GM23338 (cell line): ENCODE data around the gene AEBP2. TPM values are rescaled to one million over a fixed set of nuclear protein-coding genes. Genes with fewer than 3 reads are reported as not detected.

Experiments
- ATAC-seq: fragments of 200-7000 bp; cut with Tn5 transposase; 3 replicates; pipeline ENCODE4 v1.9.1; 2020
- DNase-seq: peaks from one replicate; pipeline ENCODE4 v3.0.0-alpha.2; 2015; ENCODE audit warnings: low spot score
- H2AFZ ChIP-seq: fragments of 200-600 bp; sonication (generic); 2 replicates; pipeline ENCODE4 v1.8.0; 2016; ENCODE audit warnings: antibody characterized with exemption, mild to moderate bottlenecking, moderate library complexity
- H3F3A ChIP-seq: fragments of 200-600 bp; sonication (generic); replicated peaks from 2 replicates; pipeline ENCODE4 v1.8.0; 2017; ENCODE audit warnings: antibody characterized with exemption, mixed run types, low read depth
- H3K27ac ChIP-seq: fragments of 200-600 bp; sonication (generic); 2 replicates; pipeline ENCODE4 v1.6.1; 2016; ENCODE audit warnings: low read depth
- H3K27me3 ChIP-seq: fragments of 200-600 bp; sonication (generic); 2 replicates; pipeline ENCODE4 v1.8.0; 2016; ENCODE audit warnings: mild to moderate bottlenecking, mixed run types, moderate library complexity; ENCODE audit not compliant: insufficient read depth
- H3K36me3 ChIP-seq: fragments of 200-600 bp; sonication (generic); 2 replicates; pipeline ENCODE4 v1.8.0; 2016; ENCODE audit warnings: mild to moderate bottlenecking; ENCODE audit not compliant: insufficient read depth
- H3K4me1 ChIP-seq: fragments of 200-600 bp; sonication (generic); 2 replicates; pipeline ENCODE4 v1.8.0; 2016; ENCODE audit warnings: mild to moderate bottlenecking, moderate library complexity; ENCODE audit not compliant: insufficient read depth
- H3K4me2 ChIP-seq: fragments of 200-600 bp; sonication (generic); 2 replicates; pipeline ENCODE4 v1.7.1; 2017; ENCODE audit warnings: mixed run types
- H3K4me3 ChIP-seq: fragments of 200-600 bp; sonication (generic); 2 replicates; pipeline ENCODE4 v1.6.1; 2016; ENCODE audit warnings: mixed run types
- H3K79me2 ChIP-seq: fragments of 200-600 bp; sonication (generic); replicated peaks from 2 replicates; pipeline ENCODE4 v1.8.0; 2017; ENCODE audit warnings: mild to moderate bottlenecking; ENCODE audit not compliant: insufficient read depth
- H3K9me2 ChIP-seq: fragments of 200-600 bp; sonication (generic); 2 replicates; pipeline ENCODE4 v1.8.0; 2017; ENCODE audit not compliant: insufficient read depth
- H4K20me1 ChIP-seq: fragments of 200-600 bp; sonication (generic); replicated peaks from 2 replicates; pipeline ENCODE4 v1.8.0; 2017; ENCODE audit warnings: mild to moderate bottlenecking; ENCODE audit not compliant: insufficient read depth
- H3K27ac Mint-ChIP-seq: 2 replicates; pipeline ENCODE4 v1.8.0; 2020; ENCODE audit warnings: inconsistent platforms, mild to moderate bottlenecking, moderate library complexity, mixed read lengths
- H3K27me3 Mint-ChIP-seq: 3 replicates; pipeline ENCODE4 v1.8.0; 2022; ENCODE audit warnings: low read depth, mild to moderate bottlenecking, moderate library complexity, mixed read lengths, inconsistent platforms; ENCODE audit not compliant: insufficient read depth, poor library complexity
- H3K36me3 Mint-ChIP-seq: 3 replicates; pipeline ENCODE4 v1.8.0; 2021; ENCODE audit warnings: low read depth, mild to moderate bottlenecking, inconsistent platforms, moderate library complexity, mixed read lengths
- H3K4me1 Mint-ChIP-seq: 3 replicates; pipeline ENCODE4 v1.8.0; 2020; ENCODE audit warnings: mild to moderate bottlenecking, inconsistent platforms, mixed read lengths
- H3K4me3 Mint-ChIP-seq: 3 replicates; pipeline ENCODE4 v1.8.0; 2021; ENCODE audit warnings: moderate library complexity, mild to moderate bottlenecking, inconsistent platforms, mixed read lengths
- H3K9me3 Mint-ChIP-seq: 3 replicates; pipeline ENCODE4 v1.8.0; 2020; ENCODE audit warnings: moderate library complexity, mild to moderate bottlenecking, inconsistent platforms, mixed read lengths
- CREB1 ChIP-seq: fragments of 250-450 bp; sonication (Bioruptor Pico); IDR thresholded peaks from 2 replicates; pipeline ENCODE4 v1.5.0; 2020; ENCODE audit warnings: low read depth, mild to moderate bottlenecking, moderate library complexity
- CTCF ChIP-seq, 2 experiments: fragments of 200-600 bp in 1 of 2; sonication (generic) in 1 of 2; conservative IDR thresholded peaks; 2 replicates each; pipeline versions ENCODE4 v1.5.1 to v1.6.1; 2016 to 2017; ENCODE audit warnings: antibody characterized with exemption in 2 of 2, low read depth in 2 of 2, mild to moderate bottlenecking in 2 of 2, moderate library complexity in 1 of 2
- ETS1 ChIP-seq: IDR thresholded peaks from 2 replicates; pipeline ENCODE4 v1.6.1; 2016; ENCODE audit warnings: antibody characterized with exemption
- EZH2 ChIP-seq: fragments of 200-600 bp; sonication (generic); IDR thresholded peaks from one replicate; pipeline ENCODE4 v1.8.0; 2017; ENCODE audit warnings: antibody characterized with exemption, mild to moderate bottlenecking, low read depth; ENCODE audit not compliant: unreplicated experiment
- EZH2phosphoT487 ChIP-seq: fragments of 200-600 bp; sonication (generic); IDR thresholded peaks from one replicate; pipeline ENCODE4 v1.8.1; 2018; ENCODE audit warnings: antibody characterized with exemption; ENCODE audit not compliant: unreplicated experiment
- JUNB ChIP-seq: IDR thresholded peaks from one replicate; pipeline ENCODE4 v1.6.1; 2016; ENCODE audit warnings: antibody characterized with exemption; ENCODE audit not compliant: unreplicated experiment
- NANOG ChIP-seq: IDR thresholded peaks from 2 replicates; pipeline ENCODE4 v1.6.1; 2016; ENCODE audit warnings: antibody characterized with exemption, borderline replicate concordance
- POLR2AphosphoS5 ChIP-seq: IDR thresholded peaks from 2 replicates; pipeline ENCODE4 v1.6.1; 2016; ENCODE audit warnings: antibody characterized with exemption, low read depth
- REST ChIP-seq: IDR thresholded peaks from one replicate; pipeline ENCODE4 v1.6.1; 2018; ENCODE audit warnings: antibody characterized with exemption; ENCODE audit not compliant: unreplicated experiment
- STAT1 ChIP-seq: IDR thresholded peaks from one replicate; pipeline ENCODE4 v1.6.1; 2016; ENCODE audit warnings: antibody characterized with exemption; ENCODE audit not compliant: unreplicated experiment
- ZNF114 ChIP-seq: fragments of 250-450 bp; sonication (Bioruptor Pico); IDR thresholded peaks from 2 replicates; pipeline ENCODE4 v1.5.0; 2020; ENCODE audit warnings: mild to moderate bottlenecking, moderate library complexity
- ZNF331 ChIP-seq: fragments of 250-450 bp; sonication (Bioruptor Pico); IDR thresholded peaks from 2 replicates; pipeline ENCODE4 v1.5.0; 2020; ENCODE audit warnings: low read depth, mild to moderate bottlenecking, moderate library complexity
- polyA plus RNA-seq: library from polyadenylated mRNA; unstranded; fragments of >200 nt; fragmentation: Nextera tagmentation; extraction: Ambion mirVana; gene quantifications from 2 replicates; pipeline ENCODE4 v1.2.1, GENCODE V29; 2016
- total RNA-seq: library from RNA; depleted of rRNA; stranded (reverse); fragments of >200 nt; shearing (Covaris generic); gene quantifications from 2 replicates; pipeline ENCODE4 v1.2.3, GENCODE V29; 2014
- TF ChIP-seq, protein P1 (sequence below): fragments of 250-450 bp; sonication (Bioruptor Pico); IDR thresholded peaks from 2 replicates; pipeline ENCODE4 v1.5.0; 2020; ENCODE audit warnings: mild to moderate bottlenecking, moderate library complexity

The AEBP2 gene
- total and polyA plus RNA-seq, 2 experiments from 2014 or later = 39.3 to 48.1 TPM

- Mint-ChIP-seq H3K27me3 (peaks cover 14% of the 10 kb centered on the region), H3K4me1 (peaks cover 45% of the 10 kb centered on the region), H3K27ac (no peak overlapping the region), H3K4me3 (peak overlapping the region; percentile 95; the same call in 1 of the 3 replicates), H3K9me3 (peaks cover 7% of the 10 kb centered on the region), H3K36me3 (peaks cover 48% of the 10 kb centered on the region)
- ATAC-seq (no peak), DNase-seq (no peak)
- H3K79me2 ChIP-seq = peaks cover 91% of the 10 kb centered on the region
- H3K27ac ChIP-seq = peak overlapping the region; percentile 26; the same call in 1 of the 2 replicates
- H3K27me3 ChIP-seq = no peaks in the 10 kb centered on the region
- peaks cover 68% of the 10 kb centered on the region for H4K20me1 ChIP-seq
- H2AFZ ChIP-seq = no peak overlapping the region
- H3F3A ChIP-seq = no peaks in the 10 kb centered on the region
- no peaks in the 10 kb centered on the region for H3K36me3 ChIP-seq
- H3K4me1 ChIP-seq = peaks cover 44% of the 10 kb centered on the region
- H3K4me3 ChIP-seq = peak overlapping the region; percentile 73
- peak overlapping the region; percentile 82 for H3K4me2 ChIP-seq
- TF ChIP-seq STAT1 (no peak), CREB1 (CRISPR knock-in tag) (no peak), REST (no peak), ETS1 (no peak), NANOG (no peak), CTCF (conservative IDR thresholded peaks at IDR 0.05; ENCODE audit: low read depth in 2 of 2) (no peak), JUNB (no peak), EZH2phosphoT487 (no peak), ZNF331 (CRISPR knock-in tag) (no peak), EZH2 (no peak), ZNF114 (CRISPR knock-in tag) (no peak), POLR2AphosphoS5 (no peak)
- TF ChIP-seq, protein P1, sequence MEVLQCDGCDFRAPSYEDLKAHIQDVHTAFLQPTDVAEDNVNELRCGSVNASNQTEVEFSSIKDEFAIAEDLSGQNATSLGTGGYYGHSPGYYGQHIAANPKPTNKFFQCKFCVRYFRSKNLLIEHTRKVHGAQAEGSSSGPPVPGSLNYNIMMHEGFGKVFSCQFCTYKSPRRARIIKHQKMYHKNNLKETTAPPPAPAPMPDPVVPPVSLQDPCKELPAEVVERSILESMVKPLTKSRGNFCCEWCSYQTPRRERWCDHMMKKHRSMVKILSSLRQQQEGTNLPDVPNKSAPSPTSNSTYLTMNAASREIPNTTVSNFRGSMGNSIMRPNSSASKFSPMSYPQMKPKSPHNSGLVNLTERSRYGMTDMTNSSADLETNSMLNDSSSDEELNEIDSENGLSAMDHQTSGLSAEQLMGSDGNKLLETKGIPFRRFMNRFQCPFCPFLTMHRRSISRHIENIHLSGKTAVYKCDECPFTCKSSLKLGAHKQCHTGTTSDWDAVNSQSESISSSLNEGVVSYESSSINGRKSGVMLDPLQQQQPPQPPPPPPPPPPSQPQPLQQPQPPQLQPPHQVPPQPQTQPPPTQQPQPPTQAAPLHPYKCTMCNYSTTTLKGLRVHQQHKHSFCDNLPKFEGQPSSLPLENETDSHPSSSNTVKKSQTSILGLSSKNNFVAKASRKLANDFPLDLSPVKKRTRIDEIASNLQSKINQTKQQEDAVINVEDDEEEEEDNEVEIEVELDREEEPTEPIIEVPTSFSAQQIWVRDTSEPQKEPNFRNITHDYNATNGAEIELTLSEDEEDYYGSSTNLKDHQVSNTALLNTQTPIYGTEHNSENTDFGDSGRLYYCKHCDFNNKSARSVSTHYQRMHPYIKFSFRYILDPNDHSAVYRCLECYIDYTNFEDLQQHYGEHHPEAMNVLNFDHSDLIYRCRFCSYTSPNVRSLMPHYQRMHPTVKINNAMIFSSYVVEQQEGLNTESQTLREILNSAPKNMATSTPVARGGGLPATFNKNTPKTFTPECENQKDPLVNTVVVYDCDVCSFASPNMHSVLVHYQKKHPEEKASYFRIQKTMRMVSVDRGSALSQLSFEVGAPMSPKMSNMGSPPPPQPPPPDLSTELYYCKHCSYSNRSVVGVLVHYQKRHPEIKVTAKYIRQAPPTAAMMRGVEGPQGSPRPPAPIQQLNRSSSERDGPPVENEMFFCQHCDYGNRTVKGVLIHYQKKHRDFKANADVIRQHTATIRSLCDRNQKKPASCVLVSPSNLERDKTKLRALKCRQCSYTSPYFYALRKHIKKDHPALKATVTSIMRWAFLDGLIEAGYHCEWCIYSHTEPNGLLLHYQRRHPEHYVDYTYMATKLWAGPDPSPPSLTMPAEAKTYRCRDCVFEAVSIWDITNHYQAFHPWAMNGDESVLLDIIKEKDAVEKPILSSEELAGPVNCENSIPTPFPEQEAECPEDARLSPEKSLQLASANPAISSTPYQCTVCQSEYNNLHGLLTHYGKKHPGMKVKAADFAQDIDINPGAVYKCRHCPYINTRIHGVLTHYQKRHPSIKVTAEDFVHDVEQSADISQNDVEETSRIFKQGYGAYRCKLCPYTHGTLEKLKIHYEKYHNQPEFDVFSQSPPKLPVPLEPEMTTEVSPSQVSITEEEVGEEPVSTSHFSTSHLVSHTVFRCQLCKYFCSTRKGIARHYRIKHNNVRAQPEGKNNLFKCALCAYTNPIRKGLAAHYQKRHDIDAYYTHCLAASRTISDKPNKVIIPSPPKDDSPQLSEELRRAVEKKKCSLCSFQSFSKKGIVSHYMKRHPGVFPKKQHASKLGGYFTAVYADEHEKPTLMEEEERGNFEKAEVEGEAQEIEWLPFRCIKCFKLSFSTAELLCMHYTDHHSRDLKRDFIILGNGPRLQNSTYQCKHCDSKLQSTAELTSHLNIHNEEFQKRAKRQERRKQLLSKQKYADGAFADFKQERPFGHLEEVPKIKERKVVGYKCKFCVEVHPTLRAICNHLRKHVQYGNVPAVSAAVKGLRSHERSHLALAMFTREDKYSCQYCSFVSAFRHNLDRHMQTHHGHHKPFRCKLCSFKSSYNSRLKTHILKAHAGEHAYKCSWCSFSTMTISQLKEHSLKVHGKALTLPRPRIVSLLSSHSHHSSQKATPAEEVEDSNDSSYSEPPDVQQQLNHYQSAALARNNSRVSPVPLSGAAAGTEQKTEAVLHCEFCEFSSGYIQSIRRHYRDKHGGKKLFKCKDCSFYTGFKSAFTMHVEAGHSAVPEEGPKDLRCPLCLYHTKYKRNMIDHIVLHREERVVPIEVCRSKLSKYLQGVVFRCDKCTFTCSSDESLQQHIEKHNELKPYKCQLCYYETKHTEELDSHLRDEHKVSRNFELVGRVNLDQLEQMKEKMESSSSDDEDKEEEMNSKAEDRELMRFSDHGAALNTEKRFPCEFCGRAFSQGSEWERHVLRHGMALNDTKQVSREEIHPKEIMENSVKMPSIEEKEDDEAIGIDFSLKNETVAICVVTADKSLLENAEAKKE (CRISPR knock-in tag) = no peak
- no peaks in the 10 kb centered on the region for H3K9me2 ChIP-seq
These were observed 4.3 kb downstream of the AEBP2 start for GRCh38 chr12:19443585-19443984.
